HG03095 (cell line): Measurements from ENCODE around the gene C5orf15.
"Not testable (repeated sequence)": the region's sequence is repeated elsewhere in the genome, so short reads cannot be mapped to it uniquely, and the experiment has no call there.

Experiments used
- ATAC-seq: cut with Tn5 transposase; IDR thresholded peaks from one replicate; pipeline ENCODE4 v1.9.1; 2021; ENCODE audit warnings: moderate library complexity; ENCODE audit not compliant: unreplicated experiment

The C5orf15 gene

DNA sequence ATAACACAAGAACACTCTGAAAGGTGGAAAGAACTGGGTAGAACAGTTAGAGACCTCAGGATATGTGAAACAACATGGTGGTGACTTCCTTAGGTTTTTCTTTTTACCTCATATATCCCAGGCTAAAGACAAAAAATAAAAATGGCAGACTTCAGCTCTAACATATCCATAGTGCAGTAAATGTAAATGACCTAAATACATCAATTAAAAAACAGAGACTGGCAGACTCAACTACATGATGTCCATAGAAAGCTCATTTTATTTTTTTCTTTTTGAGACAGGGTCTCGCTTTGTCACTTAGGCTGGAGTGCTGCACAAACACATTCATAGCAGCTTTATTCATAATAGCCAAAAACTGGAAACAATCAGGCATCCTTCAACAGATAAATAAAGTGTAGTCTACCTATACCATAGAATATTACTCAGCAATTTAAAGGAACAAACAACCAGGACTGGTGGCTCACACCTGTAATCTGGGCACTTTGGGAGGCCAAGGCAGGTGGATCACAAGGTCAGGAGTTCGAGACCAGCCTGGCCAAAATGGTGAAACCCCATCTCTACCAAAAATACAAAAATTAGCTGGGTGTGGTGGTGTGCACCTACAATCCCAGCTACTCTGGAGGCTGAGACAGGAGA, 4.8 kb downstream of the C5orf15 start:
- no peak for ATAC-seq

DNA sequence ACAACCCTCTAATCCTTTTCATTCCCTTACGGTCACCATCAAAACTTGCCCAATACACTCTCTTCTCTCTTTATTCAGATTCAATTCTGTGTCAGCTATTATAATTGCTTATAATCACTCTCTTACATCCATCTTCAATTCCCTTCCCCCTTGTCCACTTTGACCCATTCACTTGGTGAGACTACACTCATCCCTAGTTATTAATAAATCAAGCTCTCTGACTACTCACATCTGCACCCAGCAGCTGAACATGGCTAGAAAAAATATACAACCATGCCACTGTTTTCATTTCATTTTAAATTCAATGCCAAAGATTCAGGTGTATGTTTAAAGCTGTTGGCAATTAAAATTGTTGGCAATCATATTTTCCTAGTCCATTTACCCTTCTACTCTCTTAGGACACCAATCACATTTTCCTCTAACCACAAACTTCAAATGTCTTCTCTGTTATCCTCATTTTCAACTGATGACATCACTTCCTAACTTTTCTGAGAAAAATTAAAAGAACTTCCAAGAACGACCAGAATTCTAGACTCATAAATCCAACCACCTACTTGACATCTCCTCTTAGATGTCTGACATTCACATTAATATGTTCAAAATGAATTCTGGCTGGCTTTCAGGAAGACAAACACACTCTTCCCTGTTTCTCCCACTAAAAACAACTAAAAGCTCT, 5.5 kb downstream of the C5orf15 start:
- ATAC-seq: no peak

DNA sequence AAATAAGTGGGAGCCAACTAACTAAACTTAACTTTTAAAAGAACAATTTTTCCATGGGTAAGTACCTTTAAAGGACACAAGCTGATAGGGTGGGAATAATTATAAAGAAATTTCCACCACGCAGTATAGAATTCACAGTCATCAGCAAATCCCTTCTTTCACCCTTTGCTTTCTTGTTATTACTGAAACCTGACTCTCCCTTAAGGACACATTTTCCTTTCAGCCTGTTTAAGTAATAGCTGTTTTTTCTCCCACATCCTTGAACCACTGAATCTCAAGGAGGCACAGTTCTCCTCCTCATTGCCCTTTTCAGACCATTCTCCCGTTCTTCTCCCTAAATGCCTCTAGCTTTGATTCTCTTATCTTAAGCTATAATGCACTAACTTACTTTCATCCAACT, 6.3 kb downstream of the C5orf15 start:
- no peak for ATAC-seq

DNA sequence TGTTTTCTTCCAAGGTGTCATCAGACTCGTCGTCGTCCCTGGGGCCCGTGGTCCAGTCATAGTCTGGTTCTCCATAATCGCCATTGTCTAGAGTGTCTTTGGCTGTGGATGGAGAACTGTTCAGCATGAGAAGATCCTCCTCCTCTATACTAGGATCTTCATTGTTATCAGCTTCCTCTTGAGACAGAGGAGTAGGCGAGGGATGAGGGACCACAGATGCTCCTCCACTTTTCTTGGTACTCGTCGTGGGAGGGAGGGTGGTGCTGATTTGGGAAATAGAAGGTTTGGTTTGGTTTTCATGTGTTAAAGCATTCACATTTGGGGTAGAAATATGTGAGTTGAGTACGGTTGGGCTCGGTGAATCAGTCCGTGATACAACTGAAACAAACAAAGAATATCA, 8.8 kb downstream of the C5orf15 start:
- no peak for ATAC-seq

DNA sequence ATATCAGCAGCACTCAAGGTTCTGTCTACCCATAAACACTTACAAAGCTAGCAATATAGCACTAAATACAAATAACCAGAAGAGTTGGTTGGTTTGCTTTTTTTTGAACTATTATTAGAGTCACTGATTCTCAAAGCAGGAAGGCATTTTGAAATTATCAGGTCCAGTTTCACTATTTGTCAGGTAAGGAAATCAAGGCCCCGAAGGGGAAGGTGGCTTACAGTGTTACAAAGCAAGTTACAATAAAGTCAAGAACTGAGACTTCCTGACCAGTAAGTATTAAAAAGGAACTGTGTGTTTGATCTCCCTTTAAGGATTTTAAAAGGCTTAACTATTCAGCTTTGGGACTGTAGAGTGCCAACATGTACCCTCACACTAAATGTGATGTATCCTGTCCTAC, 10.8 kb downstream of the C5orf15 start:
- peak; percentile 61 for ATAC-seq

DNA sequence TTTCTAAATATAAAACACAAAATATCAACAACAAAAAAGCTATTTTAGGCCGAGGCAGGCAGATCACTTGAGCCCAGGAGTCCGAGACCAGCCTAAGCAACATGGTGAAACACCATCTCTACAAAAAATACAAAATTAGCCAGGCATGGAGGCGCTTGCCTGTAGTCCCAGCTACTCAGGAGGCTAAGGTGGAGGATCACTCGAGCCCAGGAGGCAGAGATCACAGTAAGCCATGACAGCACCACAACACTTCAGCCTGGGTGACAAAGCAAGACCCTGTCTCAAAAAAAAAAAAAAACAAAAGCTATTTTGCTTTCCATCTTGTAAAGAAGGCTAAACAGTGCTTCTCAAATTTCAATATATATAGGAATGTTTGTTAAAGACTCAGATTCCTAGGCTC, 11.3 kb downstream of the C5orf15 start:
- no peak for ATAC-seq

DNA sequence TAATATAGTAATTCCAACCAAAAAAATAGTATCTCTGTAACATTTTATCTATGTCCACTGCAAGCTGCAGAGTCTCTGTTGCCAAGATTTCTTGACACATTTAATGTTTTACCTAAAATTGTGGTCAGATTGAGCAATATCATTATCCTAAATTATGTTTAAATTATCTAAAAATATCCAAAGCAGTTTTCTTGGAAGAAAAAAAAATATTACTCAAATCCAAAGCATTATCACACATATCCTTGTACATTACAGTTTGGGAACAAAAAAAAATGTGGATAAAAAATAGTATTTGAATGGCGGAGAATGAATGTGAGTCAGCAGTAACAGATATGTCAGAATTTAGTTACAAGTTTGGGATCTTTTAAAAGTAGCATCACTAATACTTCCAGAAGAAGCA, 12.2 kb downstream of the C5orf15 start:
- ATAC-seq: not testable (repeated sequence)

DNA sequence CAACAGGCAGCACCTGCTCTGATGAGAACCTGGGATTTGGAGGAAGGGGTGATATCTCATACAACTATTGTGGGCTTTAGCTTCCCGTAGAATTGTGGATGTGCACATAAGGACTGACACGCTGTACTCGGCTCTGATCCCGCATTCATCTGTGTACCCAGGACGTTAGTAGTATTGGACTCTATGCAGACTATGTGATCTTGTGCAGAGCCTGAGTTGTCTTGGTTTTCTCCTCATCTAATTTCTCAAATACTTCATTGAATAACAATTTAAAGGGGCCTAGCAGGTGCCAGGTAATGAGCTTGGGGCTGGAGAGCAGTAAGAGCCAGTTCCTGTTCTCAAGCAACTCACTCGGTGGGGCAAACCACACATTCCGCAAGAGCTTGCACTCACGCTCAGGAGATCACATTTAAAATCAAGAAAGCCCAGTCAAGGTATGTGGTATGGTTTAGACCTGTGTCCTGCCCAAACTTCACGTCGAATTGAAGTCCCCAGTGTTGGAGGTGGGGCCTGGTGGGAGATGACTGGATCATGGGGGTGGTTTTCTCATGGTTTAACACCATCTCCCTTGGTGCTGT, 14.8 kb downstream of the C5orf15 start:
- ATAC-seq: no peak

DNA sequence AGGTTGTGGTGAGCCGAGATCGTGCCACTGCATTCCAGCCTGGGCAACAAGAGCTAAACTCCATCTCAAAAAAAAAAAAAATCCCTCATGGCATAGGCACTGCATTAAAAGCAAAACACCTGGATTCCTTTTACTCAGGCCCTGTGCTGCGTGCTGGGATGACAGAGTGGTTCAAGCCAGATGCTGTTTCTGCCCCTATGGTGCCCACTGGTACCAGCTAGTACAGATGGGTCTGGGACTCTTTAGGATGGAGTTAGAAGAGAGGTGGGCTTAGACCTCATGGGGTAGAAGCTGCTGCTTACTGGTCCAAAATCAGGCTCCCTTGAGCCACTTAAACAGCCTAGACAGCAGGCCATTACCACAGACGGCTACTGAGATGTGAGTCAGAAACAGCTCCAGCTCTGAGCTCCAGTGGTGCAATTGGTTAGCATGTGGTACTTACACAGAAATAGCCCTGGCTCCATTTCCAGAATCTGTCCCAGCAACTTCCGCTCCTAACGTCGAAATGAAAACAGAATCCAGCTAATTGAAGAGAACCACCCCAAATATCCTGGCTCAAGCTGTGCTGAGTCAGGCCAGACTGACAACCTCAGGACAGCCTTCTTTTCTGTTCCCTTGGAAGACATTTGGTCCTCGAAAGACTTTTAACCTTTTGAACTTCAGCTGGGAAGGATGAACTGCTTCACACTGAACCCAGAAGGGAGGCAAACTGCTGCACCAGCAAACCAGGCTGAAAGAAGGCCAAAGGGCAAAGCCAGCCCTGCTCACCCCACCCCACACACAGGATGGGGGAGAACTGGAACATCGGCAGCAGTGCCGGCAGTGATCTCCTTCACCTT, 15.5 kb downstream of the C5orf15 start:
- no peak for ATAC-seq

DNA sequence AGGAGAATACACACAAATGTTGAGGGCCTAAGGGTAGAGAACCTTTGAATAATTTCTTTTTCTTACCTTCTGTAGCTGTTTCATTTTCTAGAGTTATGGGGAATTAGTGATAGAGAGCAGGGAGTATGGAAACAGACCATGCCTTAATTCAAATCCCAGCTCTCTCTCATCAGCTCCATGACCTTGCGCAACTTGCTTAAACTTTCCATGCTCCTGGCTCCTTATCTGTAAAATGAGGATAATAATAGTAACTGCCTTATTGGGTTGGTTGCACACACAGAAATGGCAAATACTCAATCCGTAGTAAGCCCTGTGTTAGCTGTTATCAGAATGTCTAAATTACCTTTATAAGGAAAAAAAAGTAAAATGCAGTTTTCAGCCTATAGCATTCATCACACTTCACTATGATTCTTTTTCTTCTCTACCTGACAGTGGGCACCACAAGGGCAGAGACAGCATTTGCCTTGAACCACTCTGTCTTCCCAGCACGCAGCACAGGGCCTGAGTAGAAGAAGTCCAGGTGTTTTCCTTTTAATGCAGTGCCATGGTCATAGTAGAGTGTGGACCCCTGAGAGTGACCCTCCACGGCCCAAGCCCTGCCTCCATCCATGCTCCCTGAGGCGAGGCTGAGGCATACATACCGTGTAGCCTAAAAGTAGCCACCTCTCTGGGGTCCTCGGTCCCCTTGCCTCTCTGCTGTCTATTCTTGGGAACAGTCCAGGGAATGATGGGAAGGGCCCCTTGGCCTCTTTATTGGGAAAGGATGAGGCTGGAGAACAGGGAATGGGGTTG, 17.4 kb downstream of the C5orf15 start:
- ATAC-seq: no peak

DNA sequence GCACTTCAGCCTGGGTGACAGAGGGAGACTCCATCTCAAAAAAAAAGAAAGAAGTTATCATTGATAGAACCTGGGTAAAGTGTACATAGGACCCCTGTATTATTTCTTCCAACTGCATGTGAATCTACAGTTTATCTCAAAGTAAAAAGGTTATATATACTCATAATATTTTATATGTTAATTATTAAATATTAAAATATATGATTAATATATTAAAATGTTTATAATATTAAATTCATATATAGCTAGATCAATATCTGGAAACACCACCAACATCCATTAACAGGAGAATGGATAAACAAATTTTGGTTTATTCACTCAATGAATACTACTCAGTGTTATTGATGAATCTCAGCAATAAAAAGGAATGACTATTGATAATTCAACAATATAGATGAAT, 19.7 kb downstream of the C5orf15 start:
- no peak for ATAC-seq

DNA sequence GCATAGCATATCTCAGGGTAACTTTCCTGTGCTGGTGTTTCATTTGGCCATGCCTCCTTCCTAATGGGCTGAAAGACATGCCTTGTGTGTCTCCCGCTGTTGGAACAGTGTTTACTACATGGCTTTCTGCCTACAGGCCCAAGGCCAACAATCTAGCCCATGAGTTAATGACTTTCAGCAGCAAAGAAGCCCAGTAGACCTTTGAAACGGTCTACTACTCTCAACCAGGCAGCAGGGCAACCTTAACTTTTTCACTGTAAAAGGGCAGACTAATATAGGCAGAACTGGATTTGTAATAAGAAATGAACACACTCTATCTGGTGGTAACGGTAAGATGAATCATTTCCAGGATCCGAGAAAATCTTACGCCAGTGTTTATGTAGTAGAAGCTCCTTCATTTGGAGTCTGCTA, 21.0 kb downstream of the C5orf15 start:
- no peak for ATAC-seq

DNA sequence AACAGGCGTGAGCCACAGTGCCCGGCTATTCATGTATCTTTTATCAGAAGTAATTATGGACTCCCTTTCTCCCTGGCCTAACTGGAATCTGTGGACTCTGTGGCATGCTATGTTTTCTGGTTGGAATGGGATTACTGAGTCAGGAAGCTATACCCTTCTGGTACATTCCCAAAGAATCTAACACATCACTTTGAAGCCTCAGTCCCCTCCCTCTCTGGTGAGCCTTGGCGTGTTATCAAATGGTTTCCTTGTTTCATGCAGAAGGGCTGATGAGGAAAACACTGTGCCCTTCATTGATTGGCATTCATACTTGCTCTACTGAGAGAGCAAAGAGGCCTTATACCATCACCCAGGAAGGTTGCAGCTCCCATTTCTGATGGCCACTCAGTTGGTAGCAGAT, 22.9 kb downstream of the C5orf15 start:
- no peak for ATAC-seq

DNA sequence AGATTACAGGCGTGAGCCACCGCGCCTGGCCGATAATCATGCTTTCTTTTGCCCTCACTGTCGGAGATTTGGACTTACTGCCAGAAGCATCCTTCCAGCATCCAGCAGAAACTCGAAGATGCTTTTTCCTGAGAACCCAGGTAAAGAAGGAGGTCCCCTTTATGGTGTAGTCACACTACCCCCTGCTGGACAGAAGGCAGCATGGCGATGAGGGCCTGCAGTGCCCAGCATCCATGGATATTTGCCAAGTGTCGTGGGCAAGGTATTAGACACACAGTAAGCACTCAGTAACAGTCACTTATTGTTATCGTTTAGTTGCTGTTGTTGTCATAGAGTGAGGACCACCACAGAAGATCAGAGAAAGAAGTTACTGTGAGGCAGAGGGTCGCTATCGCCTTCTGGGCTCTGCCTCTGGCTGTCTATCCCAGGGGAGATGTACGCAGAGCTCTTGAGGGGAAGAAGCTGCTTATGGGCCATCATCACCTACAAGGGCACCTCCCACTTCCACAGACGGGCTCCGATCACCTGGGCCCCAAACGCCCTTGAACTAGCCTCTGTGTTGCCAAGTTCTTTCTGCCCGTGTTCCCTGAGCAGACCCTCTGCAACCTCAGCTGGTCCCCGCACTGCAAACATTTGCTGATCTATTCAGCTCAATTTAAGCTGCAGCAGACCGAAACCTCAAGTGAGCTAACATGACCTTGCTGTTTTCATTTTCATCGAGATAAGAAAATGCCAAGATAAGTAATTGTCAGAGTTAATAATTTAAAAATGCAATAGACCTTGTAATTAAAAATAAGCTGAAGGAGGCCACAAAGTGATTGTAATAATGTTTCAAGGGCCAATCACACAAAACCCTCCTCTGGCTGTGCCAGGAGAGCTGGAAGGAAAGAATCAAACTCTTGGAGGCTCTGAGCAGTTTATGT, 23.9 kb downstream of the C5orf15 start:
- no peak for ATAC-seq

DNA sequence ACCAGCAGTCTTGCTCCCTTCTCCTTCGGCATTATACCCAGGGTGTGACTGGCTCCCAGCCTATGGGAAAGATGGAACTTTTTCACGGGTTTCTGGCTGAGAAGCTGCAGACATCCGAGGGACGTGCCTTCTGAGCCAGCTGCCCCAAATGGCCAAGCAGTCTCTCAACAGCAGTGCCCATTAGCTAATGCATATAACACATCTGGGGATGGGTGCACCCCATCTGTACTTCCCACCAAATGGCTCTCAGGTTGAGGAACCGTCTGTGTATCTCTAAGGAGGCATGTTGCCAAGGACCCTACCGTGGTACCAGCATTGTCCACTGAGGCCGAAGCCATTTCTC, 25.0 kb downstream of the C5orf15 start:
- ATAC-seq: no peak

DNA sequence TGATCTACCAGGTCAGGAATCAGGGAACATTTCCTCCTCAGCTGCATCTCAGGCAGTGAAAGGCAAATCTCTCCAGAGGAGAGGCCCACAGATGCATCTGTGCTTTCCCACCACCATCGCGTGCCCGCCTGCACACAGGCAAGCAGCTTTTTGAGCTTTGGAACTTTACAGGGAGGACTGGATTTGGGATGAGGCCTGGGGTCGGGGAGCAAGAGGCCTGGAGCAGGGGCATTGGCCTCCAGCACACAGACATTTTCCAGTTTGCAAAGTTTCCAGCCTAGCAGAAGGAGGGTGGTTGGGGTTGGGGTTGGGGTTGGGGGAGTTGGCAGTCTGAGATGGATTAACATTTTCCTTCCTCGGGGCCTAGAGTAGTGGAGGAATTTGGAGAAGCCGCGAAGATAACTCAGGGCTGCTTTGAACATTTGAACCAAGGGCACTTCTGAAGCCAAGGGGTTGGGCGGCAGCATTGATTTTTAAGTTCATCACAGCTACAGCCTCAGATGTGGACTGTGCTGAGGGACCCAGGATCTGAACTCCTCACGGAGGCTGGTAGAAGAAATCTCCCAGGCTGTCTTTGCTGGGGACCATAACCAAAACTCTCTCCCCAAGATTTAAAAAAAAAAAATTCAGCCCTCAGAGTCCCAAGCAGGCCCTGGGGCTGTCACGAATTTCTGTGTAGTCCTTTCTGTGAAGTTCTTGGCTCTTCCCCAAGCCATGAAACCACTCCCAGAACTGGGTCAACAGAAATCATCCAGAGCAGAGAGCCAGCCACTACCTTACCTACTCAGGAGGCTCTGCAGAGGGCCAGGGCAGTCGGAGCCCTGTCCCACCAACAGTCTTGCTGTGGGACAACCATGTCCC, 25.6 kb downstream of the C5orf15 start:
- ATAC-seq: no peak

DNA sequence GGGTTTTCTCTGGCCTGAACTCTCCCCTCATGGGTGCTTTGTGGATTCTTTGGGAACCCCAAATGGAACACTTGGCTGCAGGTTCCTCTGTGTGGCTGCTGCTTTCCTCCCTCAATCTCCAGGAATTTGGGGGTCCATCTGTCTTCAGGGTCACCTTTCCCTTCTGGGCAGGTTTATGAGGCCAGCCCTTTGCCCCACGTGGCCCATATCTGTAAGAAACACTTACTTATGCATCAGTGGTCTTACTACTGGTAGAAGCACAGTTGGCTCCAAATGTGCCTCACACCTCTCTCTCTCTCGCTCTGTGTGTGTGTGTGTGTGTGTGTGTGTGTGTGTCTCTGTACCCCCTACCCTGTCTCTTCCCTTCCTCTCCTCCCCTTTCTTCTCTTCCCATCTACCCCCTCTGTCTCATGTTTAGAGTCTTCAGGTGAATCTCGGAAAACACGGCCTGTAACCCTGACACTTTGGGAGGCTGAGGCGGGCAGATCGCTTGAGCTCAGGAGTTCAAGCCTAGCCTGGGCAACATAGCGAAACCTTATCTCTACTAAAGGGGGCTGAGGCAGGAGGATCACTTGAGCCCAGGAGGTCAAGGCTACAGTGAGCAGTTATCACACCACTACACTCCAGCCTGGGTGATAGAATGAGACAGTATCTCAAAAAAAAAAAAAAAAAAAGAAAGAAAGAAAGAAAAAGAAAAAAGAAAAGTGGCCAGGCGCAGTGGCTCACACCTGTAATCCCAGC, 26.8 kb downstream of the C5orf15 start:
- ATAC-seq: no peak

DNA sequence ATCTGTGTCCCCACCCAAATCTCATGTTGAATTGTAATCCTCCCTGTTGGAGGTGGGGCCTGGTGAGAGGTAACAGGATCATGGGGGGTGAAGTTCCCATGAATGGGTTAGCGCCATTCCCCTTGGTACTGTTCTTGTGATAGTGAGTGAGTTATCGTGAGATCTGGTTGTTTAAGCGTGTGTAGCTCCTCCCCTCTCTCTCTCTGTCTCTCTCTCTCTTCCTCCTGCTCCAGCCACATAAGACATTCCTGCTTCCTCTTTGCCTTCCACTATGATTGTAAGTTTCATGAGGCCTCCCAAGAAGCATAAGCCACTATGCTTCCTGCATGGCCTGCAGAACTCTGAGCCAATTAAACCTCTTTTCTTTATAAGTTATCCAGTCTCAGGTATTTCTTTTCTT, 28.8 kb downstream of the C5orf15 start:
- ATAC-seq: no peak
